Testis (tissue), 2 donors: Measurements from ENCODE around the gene EXOC8.

Source experiments
- POLR2A ChIP-seq: fragments of 450-650 bp; IDR thresholded peaks from one replicate; pipeline ENCODE4 v1.6.1; 2017; ENCODE audit warnings: antibody characterized with exemption, mild to moderate bottlenecking, moderate library complexity
- TF ChIP-seq, protein P1 (sequence below), 3 experiments: fragments of 450-650 bp in 2 of 3; fragments of 200-600 bp in 1 of 3; sonication (generic) in 1 of 3; IDR thresholded peaks; one replicate each; pipeline ENCODE4 v1.5.1; 2016 to 2019; ENCODE audit warnings: antibody characterized with exemption in 3 of 3, mild to moderate bottlenecking in 2 of 3, moderate library complexity in 1 of 3

DNA sequence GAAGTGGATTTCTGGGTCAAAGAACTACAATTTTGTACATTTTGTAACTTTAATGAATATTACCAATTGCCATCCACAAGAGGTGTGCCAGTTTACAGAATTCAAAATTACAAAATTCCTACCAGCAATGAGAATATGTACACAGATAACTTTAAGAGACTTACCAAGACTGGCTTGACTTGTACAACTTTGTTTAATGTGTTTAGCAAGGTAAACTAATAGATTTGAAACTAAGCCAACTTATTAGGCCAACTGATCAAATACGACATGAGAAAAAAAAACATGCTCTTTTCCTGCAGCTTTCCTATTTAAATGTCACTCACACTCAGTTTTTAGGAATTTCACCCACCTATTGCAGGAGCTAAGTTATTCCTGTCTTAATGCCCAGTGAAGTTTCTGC is 11.4 kb downstream of the EXOC8 start:
- TF ChIP-seq, protein P1, sequence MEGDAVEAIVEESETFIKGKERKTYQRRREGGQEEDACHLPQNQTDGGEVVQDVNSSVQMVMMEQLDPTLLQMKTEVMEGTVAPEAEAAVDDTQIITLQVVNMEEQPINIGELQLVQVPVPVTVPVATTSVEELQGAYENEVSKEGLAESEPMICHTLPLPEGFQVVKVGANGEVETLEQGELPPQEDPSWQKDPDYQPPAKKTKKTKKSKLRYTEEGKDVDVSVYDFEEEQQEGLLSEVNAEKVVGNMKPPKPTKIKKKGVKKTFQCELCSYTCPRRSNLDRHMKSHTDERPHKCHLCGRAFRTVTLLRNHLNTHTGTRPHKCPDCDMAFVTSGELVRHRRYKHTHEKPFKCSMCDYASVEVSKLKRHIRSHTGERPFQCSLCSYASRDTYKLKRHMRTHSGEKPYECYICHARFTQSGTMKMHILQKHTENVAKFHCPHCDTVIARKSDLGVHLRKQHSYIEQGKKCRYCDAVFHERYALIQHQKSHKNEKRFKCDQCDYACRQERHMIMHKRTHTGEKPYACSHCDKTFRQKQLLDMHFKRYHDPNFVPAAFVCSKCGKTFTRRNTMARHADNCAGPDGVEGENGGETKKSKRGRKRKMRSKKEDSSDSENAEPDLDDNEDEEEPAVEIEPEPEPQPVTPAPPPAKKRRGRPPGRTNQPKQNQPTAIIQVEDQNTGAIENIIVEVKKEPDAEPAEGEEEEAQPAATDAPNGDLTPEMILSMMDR (IDR thresholded peaks at IDR 0.05) = no peak
- TF ChIP-seq POLR2A = no peak
